Body of pancreas (tissue), 4 donors: ENCODE data around the gene PDE3A.

Source experiments
- POLR2A ChIP-seq, 3 donors: fragments of 450-650 bp; IDR thresholded peaks; one replicate each; pipeline ENCODE4 v1.6.1; 2016; ENCODE audit warnings: antibody characterized with exemption in 3 of 3, mild to moderate bottlenecking in 2 of 3
- TF ChIP-seq, protein P1 (sequence below), 7 experiments: fragments of 450-650 bp in 4 of 7; fragments of 200-600 bp in 3 of 7; sonication (generic) in 3 of 7; IDR thresholded peaks; one replicate each; pipeline ENCODE4 v1.5.1; 2016 to 2019; ENCODE audit warnings: antibody characterized with exemption in 7 of 7

- TF ChIP-seq, protein P1, sequence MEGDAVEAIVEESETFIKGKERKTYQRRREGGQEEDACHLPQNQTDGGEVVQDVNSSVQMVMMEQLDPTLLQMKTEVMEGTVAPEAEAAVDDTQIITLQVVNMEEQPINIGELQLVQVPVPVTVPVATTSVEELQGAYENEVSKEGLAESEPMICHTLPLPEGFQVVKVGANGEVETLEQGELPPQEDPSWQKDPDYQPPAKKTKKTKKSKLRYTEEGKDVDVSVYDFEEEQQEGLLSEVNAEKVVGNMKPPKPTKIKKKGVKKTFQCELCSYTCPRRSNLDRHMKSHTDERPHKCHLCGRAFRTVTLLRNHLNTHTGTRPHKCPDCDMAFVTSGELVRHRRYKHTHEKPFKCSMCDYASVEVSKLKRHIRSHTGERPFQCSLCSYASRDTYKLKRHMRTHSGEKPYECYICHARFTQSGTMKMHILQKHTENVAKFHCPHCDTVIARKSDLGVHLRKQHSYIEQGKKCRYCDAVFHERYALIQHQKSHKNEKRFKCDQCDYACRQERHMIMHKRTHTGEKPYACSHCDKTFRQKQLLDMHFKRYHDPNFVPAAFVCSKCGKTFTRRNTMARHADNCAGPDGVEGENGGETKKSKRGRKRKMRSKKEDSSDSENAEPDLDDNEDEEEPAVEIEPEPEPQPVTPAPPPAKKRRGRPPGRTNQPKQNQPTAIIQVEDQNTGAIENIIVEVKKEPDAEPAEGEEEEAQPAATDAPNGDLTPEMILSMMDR (IDR thresholded peaks at IDR 0.05) = no peak
- TF ChIP-seq POLR2A (IDR thresholded peaks at IDR 0.05) = no peak
Observed at GRCh38 chr12:20590570-20590969, 222.2 kb downstream of the PDE3A start.
